HepG2 (cell line): ENCODE data around the gene GRAMD2A. TPM values are rescaled to one million over a fixed set of nuclear protein-coding genes. Genes with fewer than 3 reads are reported as not detected.

ENCODE experiments used
- ATAC-seq: fragments of 200-7000 bp; cut with Tn5 transposase; 3 replicates; pipeline ENCODE4 v1.9.1; 2020; ENCODE audit warnings: mild to moderate bottlenecking, moderate library complexity
- BruUV-seq: library from RNA; stranded (reverse); fragments of 400-500 nt; replicated peaks from 2 replicates; lab custom pipeline; 2021; lab: Mats Ljungman, UMichigan
- CTCF ChIA-PET: fragments of 300-600 bp; formaldehyde crosslinking; extraction: SDS; loops from one replicate; lab custom pipeline; 2021; ENCODE audit warnings: low total read pairs, inconsistent platforms, low intra/inter-chr PET ratio; lab: Yijun Ruan, JAX
- POLR2A ChIA-PET: fragments of 350-600 bp; sonication (Branson Sonifier 250); formaldehyde crosslinking; loops from one replicate; lab custom pipeline; 2020; ENCODE audit warnings: antibody characterized with exemption, inconsistent platforms; lab: Yijun Ruan, JAX
- DNase-seq: peaks from one replicate; pipeline ENCODE4 v3.0.0-alpha.2; 2015; ENCODE audit warnings: low spot score
- FAIRE-seq: peaks from 3 replicates; lab custom pipeline; 2011; peaks lifted over from hg19 to GRCh38; lab: Jason Lieb, UNC
- H2AFZ ChIP-seq: one replicate; pipeline ENCODE4 v1.6.1; 2011; ENCODE audit warnings: low read length, inconsistent platforms
- H3K27ac ChIP-seq: fragments of 300-600 bp; 3 replicates; pipeline ENCODE4 v1.8.0; 2011; ENCODE audit warnings: mixed run types, mild to moderate bottlenecking, mixed read lengths, low read length, inconsistent platforms; ENCODE audit not compliant: insufficient read depth; ENCODE audit errors: extremely low read length
- H3K27me3 ChIP-seq, 2 experiments: fragments of 200-600 bp in 1 of 2; 2 replicates in 1 of 2; 3 replicates in 1 of 2; pipeline versions ENCODE4 v1.6.0 to v1.8.0; 2011; ENCODE audit warnings: low read length in 2 of 2, mild to moderate bottlenecking in 2 of 2, moderate library complexity in 2 of 2, inconsistent platforms in 1 of 2; ENCODE audit not compliant: insufficient read depth in 2 of 2, control insufficient read depth in 1 of 2
- H3K36me3 ChIP-seq, 2 experiments: fragments of 200-600 bp in 1 of 2; replicated peaks in 1 of 2; 2 replicates in 1 of 2; 3 replicates in 1 of 2; pipeline versions ENCODE4 v1.5.1 to v1.8.0; 2011; ENCODE audit warnings: low read length in 2 of 2, inconsistent platforms in 1 of 2; ENCODE audit not compliant: insufficient read depth in 2 of 2, control insufficient read depth in 1 of 2
- H3K4me1 ChIP-seq: 2 replicates; pipeline ENCODE4 v1.5.1; 2012; ENCODE audit warnings: low read length, inconsistent platforms; ENCODE audit not compliant: insufficient read depth
- H3K4me2 ChIP-seq: 2 replicates; pipeline ENCODE4 v1.6.0; 2011; ENCODE audit warnings: low read depth, low read length, inconsistent platforms
- H3K4me3 ChIP-seq, 3 experiments: fragments of 200-600 bp in 1 of 3; sonication (generic), shearing (Covaris generic) in 1 of 3; replicated peaks in 1 of 3; 2 replicates each; pipeline ENCODE4 v1.5.1; 2011 to 2016; ENCODE audit warnings: low read length in 3 of 3, inconsistent platforms in 2 of 3, low read depth in 2 of 3, mild to moderate bottlenecking in 2 of 3, control low read depth in 1 of 3, mixed read lengths in 1 of 3; ENCODE audit not compliant: insufficient read depth in 1 of 3
- H3K79me2 ChIP-seq: one replicate; pipeline ENCODE4 v1.6.1; 2011; ENCODE audit warnings: low read length, inconsistent platforms; ENCODE audit not compliant: insufficient read depth
- H3K9ac ChIP-seq: 2 replicates; pipeline ENCODE4 v1.6.0; 2011; ENCODE audit warnings: mild to moderate bottlenecking, low read depth, low read length, inconsistent platforms; ENCODE audit not compliant: insufficient read depth
- H3K9me3 ChIP-seq: 2 replicates; pipeline ENCODE4 v1.5.1; 2012; ENCODE audit warnings: mild to moderate bottlenecking, low read length
- H4K20me1 ChIP-seq: 2 replicates; pipeline ENCODE4 v1.6.0; 2011; ENCODE audit warnings: inconsistent platforms, mild to moderate bottlenecking, low read length, moderate library complexity; ENCODE audit not compliant: insufficient read depth
- AGO1 ChIP-seq: fragments of 200-400 bp; formaldehyde crosslinking; IDR thresholded peaks from 2 replicates; pipeline ENCODE4 v1.6.1; 2017; ENCODE audit warnings: mild to moderate bottlenecking, low read depth, low read length, moderate library complexity; ENCODE audit not compliant: poor library complexity, severe bottlenecking
- POLR2A ChIP-seq, 2 experiments: IDR thresholded peaks; 2 replicates each; pipeline ENCODE4 v1.6.1; 2011; ENCODE audit warnings: low read depth in 2 of 2, low read length in 2 of 2, mild to moderate bottlenecking in 1 of 2, moderate library complexity in 1 of 2; ENCODE audit not compliant: insufficient read depth in 1 of 2
- POLR2G ChIP-seq: fragments of 200-400 bp; formaldehyde crosslinking; IDR thresholded peaks from 2 replicates; pipeline ENCODE4 v1.6.1; 2018; ENCODE audit warnings: mild to moderate bottlenecking, low read depth, low read length, moderate library complexity
- RBFOX2 ChIP-seq: fragments of 200-400 bp; formaldehyde crosslinking; IDR thresholded peaks from 2 replicates; pipeline ENCODE4 v1.6.1; 2017; ENCODE audit warnings: low read depth, mild to moderate bottlenecking, low read length
- SP1 ChIP-seq, 2 experiments: fragments of 450-650 bp in 1 of 2; sonication (generic) in 1 of 2; formaldehyde crosslinking in 1 of 2; IDR thresholded peaks; 2 replicates each; pipeline versions ENCODE4 v1.4.0 to v1.6.1; 2016 to 2020; ENCODE audit warnings: missing genetic modification reagents in 1 of 2
- ZNF660 ChIP-seq: sonication (generic); formaldehyde crosslinking; IDR thresholded peaks from 2 replicates; pipeline ENCODE4 v1.5.1; 2020; ENCODE audit warnings: mild to moderate bottlenecking, low read depth, missing genetic modification reagents, borderline replicate concordance
- ZNF746 ChIP-seq: sonication (generic); formaldehyde crosslinking; IDR thresholded peaks from 2 replicates; pipeline ENCODE4 v1.8.0; 2022; ENCODE audit warnings: mild to moderate bottlenecking, missing genetic modification reagents
- WGBS: methylation state at CpG from one replicate; pipeline ENCODE4 v1.1.6; 2017; ENCODE audit warnings: low lambda C conversion rate; 5-methylcytosine and 5-hydroxymethylcytosine counted together
- in situ Hi-C: cut with HindIII; loops from 2 replicates; pipeline ENCODE4 v1.10.0; 2017; ENCODE audit warnings: low pct_unique_long_range_greater_than_20kb; ENCODE audit not compliant: extremely low pct_ligation_motif_present
- intact Hi-C: fragments of 100-400 bp; cut with micrococcal nuclease; formaldehyde crosslinking; loops from one replicate; pipeline ENCODE4 v1.10.0; 2022; ENCODE audit not compliant: unreplicated experiment
- polyA plus RNA-seq, 8 experiments: library from polyadenylated mRNA; depleted of rRNA in 3 of 8; stranded (reverse) in 7 of 8; unstranded in 1 of 8; fragments of >200 nt; fragmentation: Illumina TruSeq in 4 of 8; extraction: Trizol in 4 of 8; gene quantifications; 2 replicates each; pipeline versions ENCODE4 v1.2.1 to v1.2.3, GENCODE V29; 2011 to 2016; ENCODE audit warnings: low read depth in 4 of 8, missing spikeins in 1 of 8, mixed read lengths in 1 of 8; ENCODE audit not compliant: insufficient read depth in 1 of 8
- total RNA-seq, 5 experiments: library from RNA; depleted of rRNA; stranded (reverse); fragments of >200 nt; fragmentation: Illumina TruSeq; extraction: Trizol; gene quantifications; 2 replicates each; pipeline ENCODE4 v1.2.3, GENCODE V29; 2016; ENCODE audit warnings: low read depth in 1 of 5

The GRAMD2A gene
- total and polyA plus RNA-seq, 2 of the 13 experiments (the other 11 are each of a cell fraction or from before 2014, with no cell fraction given) = 0.04 TPM; not detected in 1

DNA sequence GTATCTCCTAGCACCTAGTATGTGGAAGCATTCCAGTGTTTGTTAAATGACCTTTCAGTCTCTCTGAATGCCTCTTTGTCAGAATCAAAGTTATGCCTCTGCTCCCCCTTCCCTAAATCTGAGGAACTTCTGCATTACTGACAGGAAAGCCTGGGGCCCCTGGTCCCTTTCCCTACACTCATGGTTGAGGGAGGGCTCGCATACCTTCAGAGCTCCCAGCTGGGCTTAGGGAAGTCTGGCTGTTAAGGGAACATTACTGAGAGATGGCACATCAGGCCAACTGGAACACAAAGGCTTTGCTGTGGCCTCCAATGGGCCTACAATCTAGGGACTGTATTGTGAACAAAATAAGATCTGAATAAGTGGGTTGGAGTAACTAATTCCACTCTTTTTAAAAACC, 23.1 kb upstream of the GRAMD2A start:
- H4K20me1 ChIP-seq = peaks cover 95% of the 10 kb centered on the region
- H3K27ac ChIP-seq = no peak overlapping the region
- H3K9me3 ChIP-seq = no peaks in the 10 kb centered on the region
- peaks cover 83% of the 10 kb centered on the region for H3K4me1 ChIP-seq
- no TSS peak for BruUV-seq
- peak; percentile 31; the same call in 1 of the 3 replicates for ATAC-seq
- ChIA-PET CTCF (no interaction called here), POLR2A (interaction anchor here (1.5 kb wide), 1 partner anchor 10 kb away, joined by 3 read pairs; no protein-coding TSS in a partner anchor)
- no peak for FAIRE-seq
- no peak overlapping the region for H2AFZ ChIP-seq
- H3K9ac ChIP-seq = no peak overlapping the region
- H3K4me3 ChIP-seq = no peak overlapping the region
- TF ChIP-seq POLR2G = peak; percentile 6; the same call in 1 of the 2 replicates
- no peak for TF ChIP-seq ZNF660
- H3K36me3 ChIP-seq = peaks cover 29 to 88% of the 10 kb centered on the region in 2 experiments
- H3K27me3 ChIP-seq = no peaks in the 10 kb centered on the region
- 100% methylated on average over 1 of the region's 1 CpG for WGBS
- H3K4me2 ChIP-seq = no peak overlapping the region
- in situ Hi-C loops (no loop called here), intact Hi-C loops (no loop called here)
- H3K79me2 ChIP-seq = peaks cover 69% of the 10 kb centered on the region
- no peak for DNase-seq

GRCh38 chr15:72217216-72217615, 19.6 kb upstream of the GRAMD2A start:
- intact Hi-C loops = no loop called here
- Histone ChIP-seq H3K9me3 (no peaks in the 10 kb centered on the region), H3K36me3 (peaks cover 34 to 90% of the 10 kb centered on the region in 2 experiments), H2AFZ (no peak overlapping the region), H3K4me2 (no peak overlapping the region), H3K27me3 (no peaks in the 10 kb centered on the region), H4K20me1 (peaks cover 88% of the 10 kb centered on the region), H3K27ac (no peak overlapping the region), H3K9ac (no peak overlapping the region), H3K79me2 (peaks cover 38% of the 10 kb centered on the region), H3K4me1 (peaks cover 53% of the 10 kb centered on the region), H3K4me3 (no peak overlapping the region)
- TF ChIP-seq POLR2A (IDR thresholded peaks at IDR 0.05; ENCODE audit: insufficient read depth in 1 of 2, low read depth in 2 of 2, low read length in 2 of 2) (peak in 1 of 2 experiments; percentile 17; a peak in 1 of 4 replicates), SP1 (IDR thresholded peaks at IDR 0.05) (no peak), SP1 (CRISPR knock-in tag; IDR thresholded peaks at IDR 0.05) (no peak), RBFOX2 (0 out of 2 replicates have a peak, but pooled peaks have one; percentile 17), ZNF746 (CRISPR knock-in tag) (no peak), AGO1 (no peak)
- CTCF ChIA-PET = no interaction called here
- 99% methylated on average over 4 of the region's 4 CpGs for WGBS
- FAIRE-seq = no peak
- ATAC-seq = no peak
- in situ Hi-C loops = no loop called here
- POLR2A ChIA-PET = interaction anchor here (0.9 kb wide), 1 partner anchor 9 kb away, joined by 4 read pairs; no protein-coding TSS in a partner anchor
- DNase-seq = no peak
- BruUV-seq = no TSS peak
